ENCODE measurements around the gene ADCY9. TPM values are rescaled to one million over a fixed set of nuclear protein-coding genes. Genes with fewer than 3 reads are reported as not detected.

ADCY9 gene
- total RNA-seq, 1 donor from 2014 or later: 12.0 TPM

DNA sequence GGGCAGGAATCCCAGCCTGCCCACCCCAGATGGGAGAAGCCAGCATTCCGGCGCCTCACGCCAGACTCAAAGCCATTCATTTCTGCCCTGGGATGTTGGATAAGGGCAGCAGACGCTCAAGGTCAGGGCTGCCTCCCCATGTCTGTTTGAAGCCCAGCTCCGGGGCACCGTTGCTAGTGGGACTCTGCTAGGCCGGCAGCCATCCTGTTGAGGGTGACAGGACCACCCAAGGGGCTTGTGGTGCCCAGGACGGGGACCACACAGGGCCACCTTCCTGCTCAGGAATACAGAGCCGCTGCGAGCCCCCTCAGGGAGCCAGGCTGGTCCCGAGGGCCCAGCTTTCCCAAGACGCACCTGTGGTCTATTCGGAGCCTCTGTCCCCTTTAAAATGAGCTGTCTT is 134.0 kb downstream of the ADCY9 start:
- DNase-seq (ENCODE audit: low read depth): no peak
- TF ChIP-seq, protein P1, sequence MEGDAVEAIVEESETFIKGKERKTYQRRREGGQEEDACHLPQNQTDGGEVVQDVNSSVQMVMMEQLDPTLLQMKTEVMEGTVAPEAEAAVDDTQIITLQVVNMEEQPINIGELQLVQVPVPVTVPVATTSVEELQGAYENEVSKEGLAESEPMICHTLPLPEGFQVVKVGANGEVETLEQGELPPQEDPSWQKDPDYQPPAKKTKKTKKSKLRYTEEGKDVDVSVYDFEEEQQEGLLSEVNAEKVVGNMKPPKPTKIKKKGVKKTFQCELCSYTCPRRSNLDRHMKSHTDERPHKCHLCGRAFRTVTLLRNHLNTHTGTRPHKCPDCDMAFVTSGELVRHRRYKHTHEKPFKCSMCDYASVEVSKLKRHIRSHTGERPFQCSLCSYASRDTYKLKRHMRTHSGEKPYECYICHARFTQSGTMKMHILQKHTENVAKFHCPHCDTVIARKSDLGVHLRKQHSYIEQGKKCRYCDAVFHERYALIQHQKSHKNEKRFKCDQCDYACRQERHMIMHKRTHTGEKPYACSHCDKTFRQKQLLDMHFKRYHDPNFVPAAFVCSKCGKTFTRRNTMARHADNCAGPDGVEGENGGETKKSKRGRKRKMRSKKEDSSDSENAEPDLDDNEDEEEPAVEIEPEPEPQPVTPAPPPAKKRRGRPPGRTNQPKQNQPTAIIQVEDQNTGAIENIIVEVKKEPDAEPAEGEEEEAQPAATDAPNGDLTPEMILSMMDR (IDR thresholded peaks at IDR 0.05; ENCODE audit: insufficient read depth, low read length, poor library complexity, severe bottlenecking): no peak
- Histone ChIP-seq H3K27me3 (ENCODE audit: control insufficient read depth, insufficient read depth, low read length) (no peaks in the 10 kb centered on the region), H3K4me3 (ENCODE audit: low read depth, low read length) (no peak overlapping the region), H3K36me3 (ENCODE audit: control insufficient read depth, insufficient read depth, low read length) (no peaks in the 10 kb centered on the region)

DNA sequence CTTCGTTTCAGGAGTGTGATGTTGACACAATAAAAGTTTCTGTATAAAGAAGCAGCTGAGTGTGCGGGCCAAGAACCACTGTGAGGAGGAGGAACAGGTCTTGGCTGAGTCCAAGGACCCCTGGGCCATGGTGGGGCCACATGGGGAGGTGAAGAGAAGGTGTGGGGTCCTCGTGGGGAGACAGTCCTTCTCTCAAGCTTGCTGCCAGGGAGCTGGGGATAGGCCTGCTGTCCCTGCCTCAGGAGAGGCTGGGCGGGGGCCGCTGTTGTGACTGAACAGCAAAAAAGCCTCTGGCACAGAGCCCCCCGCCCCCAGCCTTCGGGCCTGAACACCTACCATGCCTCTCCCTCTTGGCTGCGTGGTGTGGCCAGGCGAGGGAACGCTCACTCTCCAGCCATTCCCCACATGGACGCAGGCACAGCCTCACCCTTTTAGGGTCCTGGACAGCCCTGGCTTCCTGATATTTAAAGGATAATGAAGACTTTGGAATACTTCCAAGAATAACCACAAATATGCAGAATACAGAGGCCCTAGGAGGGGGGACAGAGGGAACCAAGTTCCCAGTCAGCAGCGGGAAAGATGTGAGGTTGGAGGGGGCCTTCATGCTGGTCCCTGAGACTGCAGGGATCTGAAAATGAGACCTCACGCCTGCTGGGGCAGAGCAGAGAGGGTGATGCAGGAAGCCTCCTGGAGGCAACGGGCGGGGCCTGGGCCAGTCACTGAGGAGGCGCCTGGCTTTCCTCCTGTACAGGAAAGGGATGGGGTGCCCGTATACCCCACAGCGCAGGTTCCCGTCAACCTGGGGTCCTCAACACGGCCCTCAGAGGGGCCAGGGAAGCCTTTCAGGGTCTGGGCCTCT is 135.8 kb downstream of the ADCY9 start:
- no peak overlapping the region for H3K4me3 ChIP-seq (ENCODE audit: low read depth, low read length)
- no peaks in the 10 kb centered on the region for H3K36me3 ChIP-seq (ENCODE audit: control insufficient read depth, insufficient read depth, low read length)
- TF ChIP-seq, protein P1 (IDR thresholded peaks at IDR 0.05; ENCODE audit: insufficient read depth, low read length, poor library complexity, severe bottlenecking): no peak
- DNase-seq (ENCODE audit: low read depth): no peak
- no peaks in the 10 kb centered on the region for H3K27me3 ChIP-seq (ENCODE audit: control insufficient read depth, insufficient read depth, low read length)

DNA sequence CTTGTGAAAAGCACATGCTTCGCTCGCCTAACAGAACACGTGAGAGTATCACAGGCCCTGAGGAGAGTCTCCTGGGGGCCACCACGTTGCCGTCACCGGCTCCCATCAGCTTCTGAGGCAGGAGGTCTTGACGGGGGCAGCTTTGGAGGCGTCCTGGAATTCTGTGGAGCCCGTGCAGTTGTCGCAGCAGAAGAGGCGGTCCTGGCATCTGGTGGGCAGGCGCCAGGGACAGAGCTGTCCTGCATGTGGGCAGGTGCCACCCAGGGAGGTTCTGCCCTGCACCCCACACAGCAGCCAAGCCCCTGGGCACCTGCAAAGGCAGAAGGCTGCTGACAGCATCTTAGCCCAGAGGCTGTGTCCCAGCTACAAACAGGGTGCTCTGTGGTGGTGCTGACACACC is 136.7 kb downstream of the ADCY9 start:
- no peaks in the 10 kb centered on the region for H3K27me3 ChIP-seq (ENCODE audit: control insufficient read depth, insufficient read depth, low read length)
- no peaks in the 10 kb centered on the region for H3K36me3 ChIP-seq (ENCODE audit: control insufficient read depth, insufficient read depth, low read length)
- no peak overlapping the region for H3K4me3 ChIP-seq (ENCODE audit: low read depth, low read length)
- DNase-seq (ENCODE audit: low read depth): no peak
- TF ChIP-seq, protein P1 (IDR thresholded peaks at IDR 0.05; ENCODE audit: insufficient read depth, low read length, poor library complexity, severe bottlenecking): no peak

DNA sequence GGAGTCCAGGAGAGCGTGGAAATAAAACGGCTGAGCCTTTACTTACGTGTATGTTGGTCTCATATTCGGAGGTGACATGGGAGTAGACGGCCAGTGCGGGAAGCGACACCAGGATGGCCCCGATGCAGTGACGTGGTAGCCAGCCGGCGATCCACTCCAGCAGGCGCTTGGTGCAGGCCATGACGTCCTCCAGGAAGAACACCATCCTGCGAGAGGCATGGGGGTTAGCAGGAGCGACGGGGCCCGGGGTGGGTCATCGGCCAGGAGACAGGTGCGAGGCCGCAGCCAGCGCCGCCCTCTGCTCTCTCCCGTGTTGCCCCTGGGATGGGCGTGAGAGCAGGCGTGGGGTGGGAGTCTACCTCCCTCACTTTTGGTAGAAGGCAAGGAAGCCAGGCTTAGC is 137.2 kb downstream of the ADCY9 start:
- TF ChIP-seq, protein P1 (IDR thresholded peaks at IDR 0.05; ENCODE audit: insufficient read depth, low read length, poor library complexity, severe bottlenecking): no peak
- no peak overlapping the region for H3K4me3 ChIP-seq (ENCODE audit: low read depth, low read length)
- H3K36me3 ChIP-seq (ENCODE audit: control insufficient read depth, insufficient read depth, low read length): no peaks in the 10 kb centered on the region
- no peak for DNase-seq (ENCODE audit: low read depth)
- H3K27me3 ChIP-seq (ENCODE audit: control insufficient read depth, insufficient read depth, low read length): no peaks in the 10 kb centered on the region

DNA sequence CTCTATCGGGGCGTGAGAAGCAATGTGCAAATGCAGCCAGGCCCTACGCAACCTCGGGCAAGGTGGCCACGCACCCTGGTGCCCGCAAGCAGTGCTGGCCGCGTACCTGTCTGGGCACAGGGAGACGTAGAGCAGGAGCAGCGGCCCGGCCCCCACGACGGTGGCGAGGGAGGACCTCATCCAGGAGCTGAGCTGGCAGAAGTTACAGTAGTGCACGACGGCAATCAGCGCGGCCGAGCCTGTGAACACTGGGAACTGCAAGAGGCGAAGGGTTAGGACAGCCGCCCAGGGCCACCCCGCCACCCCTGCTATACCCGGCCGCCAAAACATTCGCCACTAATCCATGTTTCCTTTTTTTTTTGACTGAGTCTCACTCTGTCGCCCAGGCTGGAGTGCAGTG is 138.9 kb downstream of the ADCY9 start:
- H3K27me3 ChIP-seq (ENCODE audit: control insufficient read depth, insufficient read depth, low read length): no peaks in the 10 kb centered on the region
- H3K36me3 ChIP-seq (ENCODE audit: control insufficient read depth, insufficient read depth, low read length): no peaks in the 10 kb centered on the region
- H3K4me3 ChIP-seq (ENCODE audit: low read depth, low read length): no peak overlapping the region
- TF ChIP-seq, protein P1 (IDR thresholded peaks at IDR 0.05; ENCODE audit: insufficient read depth, low read length, poor library complexity, severe bottlenecking): no peak
- no peak for DNase-seq (ENCODE audit: low read depth)

DNA sequence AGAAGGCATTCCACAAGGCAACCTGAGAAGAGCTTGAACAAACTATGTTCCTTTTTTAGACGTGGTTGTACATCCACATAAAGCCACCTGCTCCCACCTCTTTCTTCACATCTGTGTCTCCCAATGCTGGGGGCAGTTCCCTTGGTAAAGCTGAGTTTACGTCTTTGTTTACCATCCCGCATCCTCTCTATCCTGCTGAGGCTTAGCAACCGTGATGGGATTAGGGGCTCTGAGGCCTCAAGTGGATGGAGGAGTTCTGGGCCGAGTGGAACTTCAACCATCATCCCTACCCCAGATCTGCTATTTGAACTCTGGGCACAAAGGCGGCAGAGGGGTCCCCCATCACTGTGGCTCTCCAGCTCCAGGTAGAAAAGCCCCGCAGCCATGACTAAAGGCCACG is 141.5 kb downstream of the ADCY9 start:
- Histone ChIP-seq H3K27me3 (ENCODE audit: control insufficient read depth, insufficient read depth, low read length) (no peaks in the 10 kb centered on the region), H3K36me3 (ENCODE audit: control insufficient read depth, insufficient read depth, low read length) (no peaks in the 10 kb centered on the region), H3K4me3 (ENCODE audit: low read depth, low read length) (no peak overlapping the region)
- TF ChIP-seq, protein P1 (IDR thresholded peaks at IDR 0.05; ENCODE audit: insufficient read depth, low read length, poor library complexity, severe bottlenecking): no peak
- no peak for DNase-seq (ENCODE audit: low read depth)
